Panc1 (cell line): ENCODE measurements around the gene RNASE1. TPM values are rescaled to one million over a fixed set of nuclear protein-coding genes. Genes with fewer than 3 reads are reported as not detected.

Source experiments
- ATAC-seq: fragments of 200-7000 bp; cut with Tn5 transposase; 2 replicates; pipeline ENCODE4 v1.9.1; 2020; ENCODE audit warnings: mild to moderate bottlenecking, moderate library complexity
- BruUV-seq: library from RNA; stranded (reverse); fragments of 400-500 nt; replicated peaks from 2 replicates; lab custom pipeline; 2021; lab: Mats Ljungman, UMichigan
- CTCF ChIA-PET: fragments of 300-600 bp; sonication (Branson Sonifier 250); formaldehyde crosslinking; loops from one replicate; lab custom pipeline; 2022; ENCODE audit warnings: antibody characterized with exemption; lab: Charles Lee
- POLR2A ChIA-PET: fragments of 300-600 bp; sonication (Branson Sonifier 250); formaldehyde crosslinking; loops from one replicate; lab custom pipeline; 2022; ENCODE audit warnings: antibody characterized with exemption; lab: Charles Lee
- DNase-seq: peaks from one replicate; pipeline ENCODE4 v3.0.0-alpha.2; 2010; ENCODE audit warnings: low read depth, low spot score
- H3K27ac ChIP-seq: 2 replicates; pipeline ENCODE4 v1.5.1; 2011; ENCODE audit warnings: mild to moderate bottlenecking, low read length, inconsistent platforms
- H3K27me3 ChIP-seq: fragments of 200-500 bp; sonication (Bioruptor generic); 2 replicates; pipeline ENCODE4 v1.6.0; 2014; ENCODE audit warnings: low read length, inconsistent platforms; ENCODE audit not compliant: control insufficient read depth, insufficient read depth
- H3K36me3 ChIP-seq: fragments of 200-500 bp; sonication (Bioruptor generic); 2 replicates; pipeline ENCODE4 v1.5.1; 2014; ENCODE audit warnings: inconsistent platforms, mild to moderate bottlenecking, low read length, moderate library complexity; ENCODE audit not compliant: control insufficient read depth, insufficient read depth
- H3K4me1 ChIP-seq: 2 replicates; pipeline ENCODE4 v1.5.1; 2011; ENCODE audit warnings: inconsistent platforms, mild to moderate bottlenecking, low read length, moderate library complexity; ENCODE audit not compliant: control insufficient read depth, insufficient read depth
- H3K4me3 ChIP-seq, 2 experiments: 2 replicates each; pipeline ENCODE4 v1.5.1; 2011 to 2012; ENCODE audit warnings: low read depth in 2 of 2, low read length in 2 of 2, mild to moderate bottlenecking in 2 of 2, inconsistent platforms in 1 of 2, moderate library complexity in 1 of 2
- H3K9me3 ChIP-seq: fragments of 200-500 bp; sonication (Bioruptor generic); 2 replicates; pipeline ENCODE4 v1.5.1; 2014; ENCODE audit warnings: low read depth, mild to moderate bottlenecking, inconsistent platforms, low read length, moderate library complexity; ENCODE audit not compliant: control insufficient read depth, insufficient read depth
- POLR2AphosphoS5 ChIP-seq: IDR thresholded peaks from 2 replicates; pipeline ENCODE4 v1.6.1; 2012; ENCODE audit warnings: mild to moderate bottlenecking, low read depth, low read length, moderate library complexity
- SIN3A ChIP-seq: IDR thresholded peaks from 2 replicates; pipeline ENCODE4 v1.6.1; 2012; ENCODE audit warnings: low read depth, mild to moderate bottlenecking, low read length, moderate library complexity, borderline replicate concordance; ENCODE audit not compliant: insufficient read depth
- TCF7L2 ChIP-seq: IDR thresholded peaks from 2 replicates; pipeline ENCODE4 v1.6.1; 2011; ENCODE audit warnings: mild to moderate bottlenecking, low read depth, low read length, inconsistent platforms
- in situ Hi-C: cut with HindIII; loops from 2 replicates; pipeline ENCODE4 v1.10.0; 2016; ENCODE audit warnings: low sequenced_read_pairs, low pct_unique_long_range_greater_than_20kb
- intact Hi-C: fragments of 100-400 bp; cut with micrococcal nuclease; formaldehyde crosslinking; loops from one replicate; pipeline ENCODE4 v1.10.0; 2022; ENCODE audit not compliant: unreplicated experiment
- total RNA-seq: library from RNA; stranded (reverse); gene quantifications from one replicate; pipeline ENCODE4 v1.2.1, GENCODE V29; 2021; ENCODE audit not compliant: unreplicated experiment
- TF ChIP-seq, protein P1 (sequence below): fragments of 450-650 bp; IDR thresholded peaks from 2 replicates; pipeline ENCODE4 v1.5.1; 2017; ENCODE audit warnings: mild to moderate bottlenecking
- TF ChIP-seq, protein P2 (sequence below), 2 experiments: IDR thresholded peaks; 2 replicates each; pipeline ENCODE4 v1.6.1; 2011 to 2012; ENCODE audit warnings: low read depth in 2 of 2, control low read depth in 1 of 2, low read length in 1 of 2, mild to moderate bottlenecking in 1 of 2, moderate library complexity in 1 of 2; ENCODE audit not compliant: insufficient read depth in 1 of 2

RNASE1 gene
- total RNA-seq, 1 experiment from 2014 or later, result 0.69 TPM

DNA sequence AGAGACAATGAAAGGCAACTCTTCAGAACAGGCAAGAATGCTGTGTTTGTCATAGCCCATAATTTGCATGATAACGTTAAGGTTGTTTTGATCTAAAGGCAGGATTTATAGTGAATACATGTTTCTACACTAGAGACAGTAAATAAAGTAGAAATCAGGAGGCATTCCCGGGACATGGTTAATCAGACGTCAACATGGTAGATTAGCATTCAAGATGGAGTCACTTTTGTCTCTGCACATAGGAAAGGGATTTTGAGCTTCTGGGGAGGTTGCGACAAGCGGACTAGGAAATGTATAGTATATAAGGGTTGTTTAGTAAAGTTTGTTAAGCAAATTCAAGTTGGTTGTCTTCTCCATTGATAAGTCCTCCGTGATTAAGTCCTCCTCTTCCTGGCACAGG lies 2.8 kb upstream of the RNASE1 start:
- ATAC-seq (no peak), DNase-seq (no peak)
- intact Hi-C loops (no loop called here), in situ Hi-C loops (no loop called here)
- Histone ChIP-seq H3K27ac (no peak overlapping the region), H3K36me3 (no peaks in the 10 kb centered on the region), H3K4me3 (no peak overlapping the region), H3K9me3 (no peaks in the 10 kb centered on the region), H3K27me3 (no peaks in the 10 kb centered on the region), H3K4me1 (no peaks in the 10 kb centered on the region)
- POLR2A ChIA-PET, result no interaction called here
- CTCF ChIA-PET, result no interaction called here
- no peak for TF ChIP-seq POLR2AphosphoS5
- TF ChIP-seq TCF7L2, result no peak
- TF ChIP-seq SIN3A, result no peak
- TF ChIP-seq, protein P1, sequence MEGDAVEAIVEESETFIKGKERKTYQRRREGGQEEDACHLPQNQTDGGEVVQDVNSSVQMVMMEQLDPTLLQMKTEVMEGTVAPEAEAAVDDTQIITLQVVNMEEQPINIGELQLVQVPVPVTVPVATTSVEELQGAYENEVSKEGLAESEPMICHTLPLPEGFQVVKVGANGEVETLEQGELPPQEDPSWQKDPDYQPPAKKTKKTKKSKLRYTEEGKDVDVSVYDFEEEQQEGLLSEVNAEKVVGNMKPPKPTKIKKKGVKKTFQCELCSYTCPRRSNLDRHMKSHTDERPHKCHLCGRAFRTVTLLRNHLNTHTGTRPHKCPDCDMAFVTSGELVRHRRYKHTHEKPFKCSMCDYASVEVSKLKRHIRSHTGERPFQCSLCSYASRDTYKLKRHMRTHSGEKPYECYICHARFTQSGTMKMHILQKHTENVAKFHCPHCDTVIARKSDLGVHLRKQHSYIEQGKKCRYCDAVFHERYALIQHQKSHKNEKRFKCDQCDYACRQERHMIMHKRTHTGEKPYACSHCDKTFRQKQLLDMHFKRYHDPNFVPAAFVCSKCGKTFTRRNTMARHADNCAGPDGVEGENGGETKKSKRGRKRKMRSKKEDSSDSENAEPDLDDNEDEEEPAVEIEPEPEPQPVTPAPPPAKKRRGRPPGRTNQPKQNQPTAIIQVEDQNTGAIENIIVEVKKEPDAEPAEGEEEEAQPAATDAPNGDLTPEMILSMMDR, result no peak
- TF ChIP-seq, protein P2, sequence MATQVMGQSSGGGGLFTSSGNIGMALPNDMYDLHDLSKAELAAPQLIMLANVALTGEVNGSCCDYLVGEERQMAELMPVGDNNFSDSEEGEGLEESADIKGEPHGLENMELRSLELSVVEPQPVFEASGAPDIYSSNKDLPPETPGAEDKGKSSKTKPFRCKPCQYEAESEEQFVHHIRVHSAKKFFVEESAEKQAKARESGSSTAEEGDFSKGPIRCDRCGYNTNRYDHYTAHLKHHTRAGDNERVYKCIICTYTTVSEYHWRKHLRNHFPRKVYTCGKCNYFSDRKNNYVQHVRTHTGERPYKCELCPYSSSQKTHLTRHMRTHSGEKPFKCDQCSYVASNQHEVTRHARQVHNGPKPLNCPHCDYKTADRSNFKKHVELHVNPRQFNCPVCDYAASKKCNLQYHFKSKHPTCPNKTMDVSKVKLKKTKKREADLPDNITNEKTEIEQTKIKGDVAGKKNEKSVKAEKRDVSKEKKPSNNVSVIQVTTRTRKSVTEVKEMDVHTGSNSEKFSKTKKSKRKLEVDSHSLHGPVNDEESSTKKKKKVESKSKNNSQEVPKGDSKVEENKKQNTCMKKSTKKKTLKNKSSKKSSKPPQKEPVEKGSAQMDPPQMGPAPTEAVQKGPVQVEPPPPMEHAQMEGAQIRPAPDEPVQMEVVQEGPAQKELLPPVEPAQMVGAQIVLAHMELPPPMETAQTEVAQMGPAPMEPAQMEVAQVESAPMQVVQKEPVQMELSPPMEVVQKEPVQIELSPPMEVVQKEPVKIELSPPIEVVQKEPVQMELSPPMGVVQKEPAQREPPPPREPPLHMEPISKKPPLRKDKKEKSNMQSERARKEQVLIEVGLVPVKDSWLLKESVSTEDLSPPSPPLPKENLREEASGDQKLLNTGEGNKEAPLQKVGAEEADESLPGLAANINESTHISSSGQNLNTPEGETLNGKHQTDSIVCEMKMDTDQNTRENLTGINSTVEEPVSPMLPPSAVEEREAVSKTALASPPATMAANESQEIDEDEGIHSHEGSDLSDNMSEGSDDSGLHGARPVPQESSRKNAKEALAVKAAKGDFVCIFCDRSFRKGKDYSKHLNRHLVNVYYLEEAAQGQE (IDR thresholded peaks at IDR 0.05; ENCODE audit: insufficient read depth in 1 of 2, low read depth in 2 of 2, low read length in 1 of 2), result no peak
- no TSS peak for BruUV-seq

DNA sequence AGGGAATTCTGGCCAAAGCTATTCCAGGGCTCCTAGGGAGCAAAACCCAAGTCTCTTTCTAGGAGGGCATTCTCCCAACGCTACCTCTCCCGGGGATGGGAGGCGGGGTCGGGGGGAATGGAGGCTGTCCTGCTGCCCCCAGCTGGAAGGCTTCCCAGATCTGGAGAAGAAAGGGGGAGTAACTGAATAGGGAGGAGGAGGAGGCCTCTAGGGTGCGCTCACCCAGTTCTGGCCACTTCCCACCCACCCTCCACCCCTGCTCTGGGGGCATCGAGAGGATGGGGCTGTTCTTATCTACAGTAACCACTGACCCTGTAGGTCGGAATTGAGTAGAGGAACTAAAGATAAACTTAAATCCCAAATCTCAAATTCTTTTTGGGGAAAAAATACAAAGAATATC lies 579 bp upstream of the RNASE1 start:
- Histone ChIP-seq H3K27ac (no peak overlapping the region), H3K36me3 (no peaks in the 10 kb centered on the region), H3K4me1 (no peaks in the 10 kb centered on the region), H3K9me3 (no peaks in the 10 kb centered on the region), H3K27me3 (no peaks in the 10 kb centered on the region), H3K4me3 (no peak overlapping the region)
- DNase-seq, result no peak
- in situ Hi-C loops, result no loop called here
- TF ChIP-seq POLR2AphosphoS5 (no peak), SIN3A (no peak), TCF7L2 (no peak)
- TF ChIP-seq, protein P2 (IDR thresholded peaks at IDR 0.05; ENCODE audit: insufficient read depth in 1 of 2, low read depth in 2 of 2, low read length in 1 of 2), result no peak
- TF ChIP-seq, protein P1, result no peak
- ATAC-seq, result no peak
- ChIA-PET CTCF (no interaction called here), POLR2A (no interaction called here)
- no TSS peak for BruUV-seq
- intact Hi-C loops, result no loop called here
